ENCODE measurements around the gene RAB28. TPM values are rescaled to one million over a fixed set of nuclear protein-coding genes. Genes with fewer than 3 reads are reported as not detected.

RAB28 gene
- total RNA-seq, 4 donors from 2014 or later, result 5.8 to 19.5 (median 14.2) TPM

DNA sequence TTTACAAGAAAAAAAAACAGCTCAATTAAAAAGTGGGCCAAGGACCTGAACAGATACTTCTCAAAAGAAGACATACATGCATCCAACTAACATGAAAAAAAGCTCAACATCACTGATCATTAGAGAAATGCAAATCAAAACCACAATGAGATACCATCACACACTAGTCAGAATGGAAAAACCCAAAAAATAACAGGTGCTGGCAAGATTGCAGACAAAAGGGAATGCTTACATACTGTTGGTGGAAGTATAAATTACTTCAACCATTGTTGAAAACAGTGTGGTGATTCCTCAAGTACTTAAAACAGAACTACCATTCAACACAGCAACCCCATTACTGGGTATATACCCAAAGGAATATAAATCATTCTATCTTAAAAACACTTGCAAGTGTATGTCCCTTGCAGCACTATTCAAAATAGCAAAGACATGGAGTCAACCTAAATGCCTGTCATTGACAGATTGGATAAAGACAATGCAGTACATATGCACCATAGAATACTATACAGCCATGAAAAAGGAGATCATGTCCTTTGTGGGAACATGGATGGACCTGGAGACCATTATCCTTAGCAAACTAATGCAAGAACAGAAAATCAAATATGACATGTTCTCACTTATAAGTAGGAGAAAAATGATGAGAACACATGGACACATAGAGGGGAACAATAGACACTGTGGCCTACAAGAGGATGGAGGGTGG, 97.6 kb downstream of the RAB28 start:
- intact Hi-C loops (cut with DNase I), result no loop called here
- DNase-seq, result no peak
- no peak overlapping the region for H3K27ac ChIP-seq

DNA sequence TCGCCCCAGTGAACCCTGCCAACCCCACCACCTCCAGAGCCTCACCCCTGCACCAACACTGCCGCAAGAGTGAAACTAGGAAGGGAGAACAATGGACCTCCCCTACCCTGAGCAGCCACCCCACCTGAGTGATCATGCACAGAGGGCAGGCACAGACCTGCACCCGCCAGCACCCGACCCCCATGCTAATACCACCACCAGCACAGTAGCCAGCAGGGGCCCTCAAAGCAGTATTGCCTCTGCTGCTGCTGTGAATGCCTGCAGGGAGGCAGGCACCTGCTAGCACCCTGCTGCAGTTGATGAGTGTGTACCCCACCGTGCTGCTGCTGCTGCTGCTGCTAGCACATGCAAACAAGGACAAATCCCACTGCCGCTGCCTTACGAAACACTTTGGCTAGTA, 100.1 kb downstream of the RAB28 start:
- DNase-seq, result no peak
- Histone ChIP-seq H3K4me3 (no peak overlapping the region), H3K9me3 (no peaks in the 10 kb centered on the region), H3K27me3 (no peaks in the 10 kb centered on the region), H3K4me1 (no peaks in the 10 kb centered on the region), H3K36me3 (peaks cover 0 to 7% (median 0%) of the 10 kb centered on the region in 3 donors), H3K27ac (no peak overlapping the region)
- TF ChIP-seq, protein P1, sequence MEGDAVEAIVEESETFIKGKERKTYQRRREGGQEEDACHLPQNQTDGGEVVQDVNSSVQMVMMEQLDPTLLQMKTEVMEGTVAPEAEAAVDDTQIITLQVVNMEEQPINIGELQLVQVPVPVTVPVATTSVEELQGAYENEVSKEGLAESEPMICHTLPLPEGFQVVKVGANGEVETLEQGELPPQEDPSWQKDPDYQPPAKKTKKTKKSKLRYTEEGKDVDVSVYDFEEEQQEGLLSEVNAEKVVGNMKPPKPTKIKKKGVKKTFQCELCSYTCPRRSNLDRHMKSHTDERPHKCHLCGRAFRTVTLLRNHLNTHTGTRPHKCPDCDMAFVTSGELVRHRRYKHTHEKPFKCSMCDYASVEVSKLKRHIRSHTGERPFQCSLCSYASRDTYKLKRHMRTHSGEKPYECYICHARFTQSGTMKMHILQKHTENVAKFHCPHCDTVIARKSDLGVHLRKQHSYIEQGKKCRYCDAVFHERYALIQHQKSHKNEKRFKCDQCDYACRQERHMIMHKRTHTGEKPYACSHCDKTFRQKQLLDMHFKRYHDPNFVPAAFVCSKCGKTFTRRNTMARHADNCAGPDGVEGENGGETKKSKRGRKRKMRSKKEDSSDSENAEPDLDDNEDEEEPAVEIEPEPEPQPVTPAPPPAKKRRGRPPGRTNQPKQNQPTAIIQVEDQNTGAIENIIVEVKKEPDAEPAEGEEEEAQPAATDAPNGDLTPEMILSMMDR (IDR thresholded peaks at IDR 0.05), result no peak
- no peak for TF ChIP-seq POLR2A (IDR thresholded peaks at IDR 0.05)
- intact Hi-C loops (cut with DNase I), result no loop called here
- 89% methylated on average over 6 of the region's 7 CpGs; no CpG with 5 or more reads in 1 of the 2 donors for WGBS, 2 donors

More for the DNA sequence above, 97.6 kb downstream of the RAB28 start:
- Histone ChIP-seq H3K27me3 (no peaks in the 10 kb centered on the region), H3K4me3 (no peak overlapping the region), H3K4me1 (no peaks in the 10 kb centered on the region), H3K36me3 (no peaks in the 10 kb centered on the region), H3K9me3 (no peaks in the 10 kb centered on the region)
- TF ChIP-seq, protein P1 (IDR thresholded peaks at IDR 0.05), result no peak
- TF ChIP-seq POLR2A (IDR thresholded peaks at IDR 0.05), result no peak

DNA sequence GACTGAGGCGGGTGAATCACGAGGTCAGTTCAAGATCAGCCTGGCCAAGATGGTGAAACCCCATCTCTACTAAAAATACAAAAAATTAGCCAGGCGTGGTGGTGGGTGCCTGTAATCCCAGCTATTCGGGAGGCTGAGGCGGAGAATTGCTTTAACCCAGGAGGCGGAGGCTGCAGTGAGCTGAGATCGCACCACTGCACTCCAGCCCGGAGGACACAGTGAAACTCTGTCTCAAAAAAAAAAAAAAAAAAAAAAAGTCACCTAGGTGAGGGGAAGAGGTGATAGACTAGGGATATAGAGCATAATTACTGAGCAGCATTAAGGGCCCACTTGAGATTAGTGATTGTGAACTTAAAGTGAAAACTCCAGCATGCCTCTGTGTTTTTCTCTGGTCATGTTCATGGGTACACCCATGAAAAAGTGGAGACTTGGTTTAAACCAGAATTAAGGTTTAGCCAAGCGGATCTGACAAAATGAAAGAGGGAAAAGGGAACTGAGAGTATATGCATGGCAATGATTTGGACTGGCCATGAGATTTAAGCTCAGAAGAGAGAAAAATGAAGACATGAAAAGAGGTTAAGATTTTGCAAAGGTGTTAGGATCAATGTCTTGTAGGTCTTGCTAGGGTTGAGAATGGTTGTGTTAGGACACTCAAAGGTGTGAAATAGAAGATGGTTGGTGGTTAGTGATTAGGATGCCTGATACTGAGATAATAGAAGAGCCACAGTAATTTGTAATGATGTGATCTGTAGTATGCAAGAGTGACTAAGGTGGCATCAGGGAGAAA, 105.0 kb downstream of the RAB28 start:
- no peak for DNase-seq
- intact Hi-C loops (cut with DNase I), result no loop called here
- H3K9me3 ChIP-seq, result no peaks in the 10 kb centered on the region
- TF ChIP-seq POLR2A (IDR thresholded peaks at IDR 0.05), result no peak
- TF ChIP-seq, protein P1 (IDR thresholded peaks at IDR 0.05), result no peak
- H3K36me3 ChIP-seq, result peaks cover 0 to 24% (median 0%) of the 10 kb centered on the region in 3 donors
- H3K4me1 ChIP-seq, result no peaks in the 10 kb centered on the region
- WGBS, 2 donors, result 89 to 98% methylated on average over 8 to 9 of the region's 9 CpGs
- no peaks in the 10 kb centered on the region for H3K27me3 ChIP-seq
- no peak overlapping the region for H3K4me3 ChIP-seq
- no peak overlapping the region for H3K27ac ChIP-seq

DNA sequence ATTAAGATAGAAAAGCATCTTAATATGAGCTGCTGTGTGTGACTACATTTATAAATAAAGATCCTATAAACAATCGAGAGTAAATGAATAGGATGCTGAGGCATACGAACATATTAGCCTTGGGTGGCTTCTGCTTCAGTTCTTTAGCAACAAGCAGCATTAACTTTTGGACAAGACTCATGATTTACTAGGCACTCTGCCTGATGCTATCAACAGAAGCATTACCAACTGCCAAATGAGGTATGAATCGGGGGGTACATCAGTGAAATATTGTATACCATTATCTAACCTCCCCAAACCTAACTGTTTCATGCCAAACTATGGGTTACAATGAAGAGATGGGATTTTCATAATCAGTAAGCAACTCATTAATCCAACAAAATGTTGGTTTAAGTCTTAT, 113.1 kb downstream of the RAB28 start:
- WGBS, 2 donors, result 76 to 86% methylated on average over 3 of the region's 3 CpGs
- Histone ChIP-seq H3K36me3 (peaks cover 0 to 11% (median 0%) of the 10 kb centered on the region in 3 donors), H3K4me3 (no peak overlapping the region), H3K4me1 (no peaks in the 10 kb centered on the region), H3K9me3 (no peaks in the 10 kb centered on the region), H3K27me3 (no peaks in the 10 kb centered on the region), H3K27ac (no peak overlapping the region)
- no peak for DNase-seq
- TF ChIP-seq POLR2A (IDR thresholded peaks at IDR 0.05), result no peak
- TF ChIP-seq, protein P1 (IDR thresholded peaks at IDR 0.05), result no peak
- intact Hi-C loops (cut with DNase I), result no loop called here

DNA sequence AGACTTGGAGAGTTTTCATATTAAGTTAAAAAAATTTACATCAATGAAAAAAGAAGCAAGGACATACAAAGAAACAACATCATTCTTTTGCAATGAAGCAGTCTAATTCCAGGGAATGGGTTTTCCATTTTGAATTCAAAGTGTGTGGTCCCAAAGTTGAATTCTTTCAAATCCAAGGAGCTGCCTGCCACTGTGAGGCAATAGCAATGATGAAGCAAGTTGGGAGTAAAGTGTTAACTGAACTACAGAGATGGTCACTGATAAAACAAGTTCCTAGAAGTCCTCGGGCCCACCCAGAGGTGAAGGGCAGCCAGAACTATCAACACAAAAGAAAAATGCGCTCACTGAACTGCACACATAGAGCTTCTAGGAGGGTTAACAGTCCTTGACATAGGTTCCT, 115.9 kb downstream of the RAB28 start:
- H3K9me3 ChIP-seq, result no peaks in the 10 kb centered on the region
- peaks cover 0 to 18% (median 0%) of the 10 kb centered on the region in 3 donors for H3K36me3 ChIP-seq
- no peak for TF ChIP-seq POLR2A (IDR thresholded peaks at IDR 0.05)
- TF ChIP-seq, protein P1 (IDR thresholded peaks at IDR 0.05), result no peak
- 68 to 88% methylated on average over 2 of the region's 2 CpGs for WGBS, 2 donors
- intact Hi-C loops (cut with DNase I), result no loop called here
- no peak overlapping the region for H3K27ac ChIP-seq
- DNase-seq, result no peak
- no peaks in the 10 kb centered on the region for H3K4me1 ChIP-seq
- H3K4me3 ChIP-seq, result no peak overlapping the region
- no peaks in the 10 kb centered on the region for H3K27me3 ChIP-seq
